Measurements from ENCODE around the gene CSMD2.

DNA sequence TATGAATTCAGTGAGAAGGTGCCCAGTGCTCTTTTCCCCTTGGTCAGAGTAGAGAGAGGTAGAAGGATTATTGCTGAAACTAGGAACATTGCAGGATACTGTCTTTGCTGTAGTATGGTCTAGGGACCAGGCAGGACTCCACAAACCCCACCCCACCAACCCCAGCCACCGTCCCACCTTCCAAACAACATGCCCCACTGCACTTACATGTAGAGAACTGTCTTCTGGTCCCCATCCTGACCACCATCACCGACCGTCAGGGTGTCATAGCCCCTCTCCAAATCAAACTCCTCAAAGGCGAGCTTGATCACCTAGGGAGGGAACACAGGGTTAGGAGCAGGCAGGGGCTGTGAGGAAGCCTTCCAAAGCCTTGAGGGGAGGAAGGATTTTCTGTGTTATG lies 372.8 kb downstream of the CSMD2 start:
- no peak for TF ChIP-seq MXD4 (CRISPR knock-in tag; IDR thresholded peaks at IDR 0.05; ENCODE audit: borderline replicate concordance)
- TF ChIP-seq FOXK1 (CRISPR knock-in tag; IDR thresholded peaks at IDR 0.05): no peak
- TF ChIP-seq, protein P1, sequence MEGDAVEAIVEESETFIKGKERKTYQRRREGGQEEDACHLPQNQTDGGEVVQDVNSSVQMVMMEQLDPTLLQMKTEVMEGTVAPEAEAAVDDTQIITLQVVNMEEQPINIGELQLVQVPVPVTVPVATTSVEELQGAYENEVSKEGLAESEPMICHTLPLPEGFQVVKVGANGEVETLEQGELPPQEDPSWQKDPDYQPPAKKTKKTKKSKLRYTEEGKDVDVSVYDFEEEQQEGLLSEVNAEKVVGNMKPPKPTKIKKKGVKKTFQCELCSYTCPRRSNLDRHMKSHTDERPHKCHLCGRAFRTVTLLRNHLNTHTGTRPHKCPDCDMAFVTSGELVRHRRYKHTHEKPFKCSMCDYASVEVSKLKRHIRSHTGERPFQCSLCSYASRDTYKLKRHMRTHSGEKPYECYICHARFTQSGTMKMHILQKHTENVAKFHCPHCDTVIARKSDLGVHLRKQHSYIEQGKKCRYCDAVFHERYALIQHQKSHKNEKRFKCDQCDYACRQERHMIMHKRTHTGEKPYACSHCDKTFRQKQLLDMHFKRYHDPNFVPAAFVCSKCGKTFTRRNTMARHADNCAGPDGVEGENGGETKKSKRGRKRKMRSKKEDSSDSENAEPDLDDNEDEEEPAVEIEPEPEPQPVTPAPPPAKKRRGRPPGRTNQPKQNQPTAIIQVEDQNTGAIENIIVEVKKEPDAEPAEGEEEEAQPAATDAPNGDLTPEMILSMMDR (IDR thresholded peaks at IDR 0.05): no peak
- TF ChIP-seq NFYB (CRISPR knock-in tag; conservative IDR thresholded peaks at IDR 0.05; ENCODE audit: low read depth): no peak
- no peak for TF ChIP-seq ZNF317 (CRISPR knock-in tag; IDR thresholded peaks at IDR 0.05; ENCODE audit: borderline replicate concordance, low read depth)
- no peak for TF ChIP-seq NR1H2 (CRISPR knock-in tag; IDR thresholded peaks at IDR 0.05)
- TF ChIP-seq, protein P2, sequence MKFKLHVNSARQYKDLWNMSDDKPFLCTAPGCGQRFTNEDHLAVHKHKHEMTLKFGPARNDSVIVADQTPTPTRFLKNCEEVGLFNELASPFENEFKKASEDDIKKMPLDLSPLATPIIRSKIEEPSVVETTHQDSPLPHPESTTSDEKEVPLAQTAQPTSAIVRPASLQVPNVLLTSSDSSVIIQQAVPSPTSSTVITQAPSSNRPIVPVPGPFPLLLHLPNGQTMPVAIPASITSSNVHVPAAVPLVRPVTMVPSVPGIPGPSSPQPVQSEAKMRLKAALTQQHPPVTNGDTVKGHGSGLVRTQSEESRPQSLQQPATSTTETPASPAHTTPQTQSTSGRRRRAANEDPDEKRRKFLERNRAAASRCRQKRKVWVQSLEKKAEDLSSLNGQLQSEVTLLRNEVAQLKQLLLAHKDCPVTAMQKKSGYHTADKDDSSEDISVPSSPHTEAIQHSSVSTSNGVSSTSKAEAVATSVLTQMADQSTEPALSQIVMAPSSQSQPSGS (CRISPR knock-in tag; IDR thresholded peaks at IDR 0.05; ENCODE audit: borderline replicate concordance, low read depth): no peak
- TF ChIP-seq ZBTB21 (CRISPR knock-in tag; IDR thresholded peaks at IDR 0.05; ENCODE audit: borderline replicate concordance): no peak
- TF ChIP-seq, protein P3, sequence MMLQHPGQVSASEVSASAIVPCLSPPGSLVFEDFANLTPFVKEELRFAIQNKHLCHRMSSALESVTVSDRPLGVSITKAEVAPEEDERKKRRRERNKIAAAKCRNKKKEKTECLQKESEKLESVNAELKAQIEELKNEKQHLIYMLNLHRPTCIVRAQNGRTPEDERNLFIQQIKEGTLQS (CRISPR knock-in tag; conservative IDR thresholded peaks at IDR 0.05): no peak
- TF ChIP-seq, protein P4, sequence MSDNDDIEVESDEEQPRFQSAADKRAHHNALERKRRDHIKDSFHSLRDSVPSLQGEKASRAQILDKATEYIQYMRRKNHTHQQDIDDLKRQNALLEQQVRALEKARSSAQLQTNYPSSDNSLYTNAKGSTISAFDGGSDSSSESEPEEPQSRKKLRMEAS (CRISPR knock-in tag; IDR thresholded peaks at IDR 0.05): no peak
- TF ChIP-seq NR3C1 (CRISPR knock-in tag; conservative IDR thresholded peaks at IDR 0.05; ENCODE audit: low read depth): no peak

Measured in WTC11 (cell line).